SH-SY5Y (cell line): ENCODE measurements around the gene SERPINI1.

ENCODE experiments used
- GATA2 ChIP-seq: IDR thresholded peaks from 2 replicates; pipeline ENCODE4 v1.6.1; 2011; ENCODE audit warnings: mild to moderate bottlenecking, low read depth, low read length
- GATA3 ChIP-seq: IDR thresholded peaks from 2 replicates; pipeline ENCODE4 v1.6.1; 2011; ENCODE audit warnings: low read depth, mild to moderate bottlenecking, low read length, moderate library complexity

GRCh38 chr3:167820102-167820865 lies 84.8 kb downstream of the SERPINI1 start:
- TF ChIP-seq GATA2 (no peak), GATA3 (no peak)
